Smooth muscle cell (in vitro differentiated cells): Measurements from ENCODE around the gene TMED10. TPM values are rescaled to one million over a fixed set of nuclear protein-coding genes. Genes with fewer than 3 reads are reported as not detected.

Source experiments
- DNase-seq: peaks from one replicate; lab custom pipeline; 2025; ENCODE audit not compliant: unreplicated experiment; lab: John Stamatoyannopoulos, UW
- H2AFZ ChIP-seq: fragments of 200-600 bp; sonication (generic); 2 replicates; pipeline ENCODE4 v1.6.0; 2016; ENCODE audit warnings: antibody characterized with exemption, low read depth, mild to moderate bottlenecking
- H3F3A ChIP-seq: fragments of 200-600 bp; sonication (generic); 2 replicates; pipeline ENCODE4 v1.6.0; 2017; ENCODE audit warnings: antibody characterized with exemption, low read depth
- H3K27ac ChIP-seq: fragments of 200-600 bp; sonication (generic); 2 replicates; pipeline ENCODE4 v1.5.1; 2016; ENCODE audit warnings: low read depth, mild to moderate bottlenecking
- H3K27me3 ChIP-seq: fragments of 200-600 bp; sonication (generic); 2 replicates; pipeline ENCODE4 v1.6.1; 2016; ENCODE audit warnings: low read depth, mild to moderate bottlenecking
- H3K36me3 ChIP-seq: fragments of 200-600 bp; sonication (generic); 2 replicates; pipeline ENCODE4 v1.5.1; 2016; ENCODE audit warnings: low read depth
- H3K4me1 ChIP-seq: fragments of 200-600 bp; sonication (generic); 2 replicates; pipeline ENCODE4 v1.5.1; 2016; ENCODE audit warnings: low read depth
- H3K4me2 ChIP-seq: fragments of 200-600 bp; sonication (generic); 2 replicates; pipeline ENCODE4 v1.6.0; 2016; ENCODE audit warnings: mild to moderate bottlenecking
- H3K4me3 ChIP-seq: fragments of 200-600 bp; sonication (generic); 2 replicates; pipeline ENCODE4 v1.5.1; 2016; ENCODE audit warnings: mild to moderate bottlenecking
- H3K79me2 ChIP-seq: fragments of 200-600 bp; sonication (generic); 2 replicates; pipeline ENCODE4 v1.6.0; 2016; ENCODE audit warnings: low read depth, mild to moderate bottlenecking
- H3K9ac ChIP-seq: fragments of 200-600 bp; sonication (generic); 2 replicates; pipeline ENCODE4 v1.6.0; 2016; ENCODE audit warnings: low read depth
- H3K9me3 ChIP-seq: fragments of 200-600 bp; sonication (generic); replicated peaks from 2 replicates; pipeline ENCODE4 v1.5.1; 2016; ENCODE audit warnings: low read depth
- H4K20me1 ChIP-seq: fragments of 200-600 bp; sonication (generic); 2 replicates; pipeline ENCODE4 v1.6.0; 2016; ENCODE audit warnings: low read depth
- WGBS: methylation state at CpG from one replicate; pipeline ENCODE4 v1.1.7; 2016; ENCODE audit warnings: low lambda C conversion rate; 5-methylcytosine and 5-hydroxymethylcytosine counted together
- polyA plus RNA-seq: library from polyadenylated mRNA; unstranded; fragments of >200 nt; fragmentation: Nextera tagmentation; extraction: Ambion mirVana; gene quantifications from 2 replicates; pipeline ENCODE4 v1.2.1, GENCODE V29; 2016
- total RNA-seq: library from RNA; depleted of rRNA; stranded (reverse); fragments of >200 nt; gene quantifications from 2 replicates; pipeline ENCODE4 v1.2.3, GENCODE V29; 2014
- TF ChIP-seq, protein P1 (sequence below): fragments of 200-600 bp; sonication (generic); IDR thresholded peaks from 2 replicates; pipeline ENCODE4 v1.5.1; 2017; ENCODE audit warnings: borderline replicate concordance, mild to moderate bottlenecking, antibody characterized with exemption; ENCODE audit not compliant: insufficient read depth, poor library complexity, severe bottlenecking

The TMED10 gene
- total and polyA plus RNA-seq, 2 experiments from 2014 or later: 473 to 566 TPM

GRCh38 chr14:75162631-75163030 lies 13.8 kb downstream of the TMED10 start:
- H2AFZ ChIP-seq: no peak overlapping the region
- H3K4me1 ChIP-seq: no peaks in the 10 kb centered on the region
- no peak overlapping the region for H3K27ac ChIP-seq
- no peaks in the 10 kb centered on the region for H3K36me3 ChIP-seq
- peaks cover 99% of the 10 kb centered on the region for H4K20me1 ChIP-seq
- H3K9ac ChIP-seq: no peak overlapping the region
- WGBS: 91% methylated on average over 3 of the region's 3 CpGs
- H3F3A ChIP-seq: no peaks in the 10 kb centered on the region
- H3K4me3 ChIP-seq: no peak overlapping the region
- H3K27me3 ChIP-seq: no peaks in the 10 kb centered on the region
- TF ChIP-seq, protein P1, sequence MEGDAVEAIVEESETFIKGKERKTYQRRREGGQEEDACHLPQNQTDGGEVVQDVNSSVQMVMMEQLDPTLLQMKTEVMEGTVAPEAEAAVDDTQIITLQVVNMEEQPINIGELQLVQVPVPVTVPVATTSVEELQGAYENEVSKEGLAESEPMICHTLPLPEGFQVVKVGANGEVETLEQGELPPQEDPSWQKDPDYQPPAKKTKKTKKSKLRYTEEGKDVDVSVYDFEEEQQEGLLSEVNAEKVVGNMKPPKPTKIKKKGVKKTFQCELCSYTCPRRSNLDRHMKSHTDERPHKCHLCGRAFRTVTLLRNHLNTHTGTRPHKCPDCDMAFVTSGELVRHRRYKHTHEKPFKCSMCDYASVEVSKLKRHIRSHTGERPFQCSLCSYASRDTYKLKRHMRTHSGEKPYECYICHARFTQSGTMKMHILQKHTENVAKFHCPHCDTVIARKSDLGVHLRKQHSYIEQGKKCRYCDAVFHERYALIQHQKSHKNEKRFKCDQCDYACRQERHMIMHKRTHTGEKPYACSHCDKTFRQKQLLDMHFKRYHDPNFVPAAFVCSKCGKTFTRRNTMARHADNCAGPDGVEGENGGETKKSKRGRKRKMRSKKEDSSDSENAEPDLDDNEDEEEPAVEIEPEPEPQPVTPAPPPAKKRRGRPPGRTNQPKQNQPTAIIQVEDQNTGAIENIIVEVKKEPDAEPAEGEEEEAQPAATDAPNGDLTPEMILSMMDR: no peak
- no peaks in the 10 kb centered on the region for H3K9me3 ChIP-seq
- peaks cover 99% of the 10 kb centered on the region for H3K79me2 ChIP-seq
- DNase-seq: no peak
- no peak overlapping the region for H3K4me2 ChIP-seq

GRCh38 chr14:75158843-75159614 lies 17.4 kb downstream of the TMED10 start:
- Histone ChIP-seq H3K27me3 (no peaks in the 10 kb centered on the region), H3K9ac (no peak overlapping the region), H3F3A (no peaks in the 10 kb centered on the region), H4K20me1 (peaks cover 98% of the 10 kb centered on the region), H2AFZ (no peak overlapping the region), H3K4me1 (peaks cover 5% of the 10 kb centered on the region), H3K4me3 (no peak overlapping the region), H3K4me2 (no peak overlapping the region), H3K36me3 (no peaks in the 10 kb centered on the region), H3K79me2 (peaks cover 98% of the 10 kb centered on the region), H3K27ac (no peak overlapping the region), H3K9me3 (no peaks in the 10 kb centered on the region)
- TF ChIP-seq, protein P1: no peak
- WGBS: over 99% methylated on average over 6 of the region's 6 CpGs
- DNase-seq: no peak

GRCh38 chr14:75156901-75157300 lies 19.5 kb downstream of the TMED10 start:
- Histone ChIP-seq H3K27me3 (no peaks in the 10 kb centered on the region), H3K9me3 (no peaks in the 10 kb centered on the region), H4K20me1 (peaks cover 98% of the 10 kb centered on the region), H3K4me2 (no peak overlapping the region), H3K36me3 (no peaks in the 10 kb centered on the region), H3K27ac (no peak overlapping the region), H3F3A (no peaks in the 10 kb centered on the region), H2AFZ (no peak overlapping the region), H3K9ac (no peak overlapping the region), H3K4me1 (peaks cover 5% of the 10 kb centered on the region), H3K4me3 (no peak overlapping the region), H3K79me2 (peaks cover 94% of the 10 kb centered on the region)
- WGBS: 64% methylated on average over 2 of the region's 3 CpGs
- no peak for DNase-seq
- TF ChIP-seq, protein P1: no peak

DNA sequence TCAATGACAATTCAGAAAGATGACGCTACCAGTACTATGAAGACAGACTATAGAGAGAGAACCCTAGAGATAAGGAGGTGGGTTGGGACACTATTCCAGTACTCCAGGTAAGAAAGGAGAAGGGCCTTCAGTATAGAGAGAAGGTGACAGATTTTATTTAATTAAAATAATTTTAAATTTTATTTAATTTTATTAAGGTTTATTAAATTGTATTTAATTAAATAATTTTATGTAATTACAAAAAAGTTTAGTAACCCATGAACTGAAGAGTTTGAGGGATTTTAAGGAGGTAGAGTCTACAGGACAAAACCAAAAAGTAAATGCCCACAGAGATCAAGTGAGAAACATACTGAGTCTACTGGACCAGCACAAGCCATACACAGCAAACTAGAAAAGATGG lies 20.3 kb downstream of the TMED10 start:
- H3K27ac ChIP-seq: no peak overlapping the region

More for the DNA sequence above, 20.3 kb downstream of the TMED10 start:
- Histone ChIP-seq H2AFZ (no peak overlapping the region), H3K4me1 (peaks cover 5% of the 10 kb centered on the region), H3K36me3 (no peaks in the 10 kb centered on the region), H3K9me3 (no peaks in the 10 kb centered on the region), H3K27me3 (no peaks in the 10 kb centered on the region), H4K20me1 (peaks cover 98% of the 10 kb centered on the region), H3K4me3 (no peak overlapping the region), H3K9ac (no peak overlapping the region), H3F3A (no peaks in the 10 kb centered on the region), H3K79me2 (peaks cover 86% of the 10 kb centered on the region), H3K4me2 (no peak overlapping the region)
- DNase-seq: no peak
- TF ChIP-seq, protein P1: no peak
- 100% methylated on average over 1 of the region's 1 CpG for WGBS
